HG02870 (cell line): ENCODE results near the gene KBTBD8.

Source experiments
- ATAC-seq: cut with Tn5 transposase; IDR thresholded peaks from one replicate; pipeline ENCODE4 v1.9.1; 2021; ENCODE audit warnings: mild to moderate bottlenecking, moderate library complexity; ENCODE audit not compliant: unreplicated experiment

The KBTBD8 gene

DNA sequence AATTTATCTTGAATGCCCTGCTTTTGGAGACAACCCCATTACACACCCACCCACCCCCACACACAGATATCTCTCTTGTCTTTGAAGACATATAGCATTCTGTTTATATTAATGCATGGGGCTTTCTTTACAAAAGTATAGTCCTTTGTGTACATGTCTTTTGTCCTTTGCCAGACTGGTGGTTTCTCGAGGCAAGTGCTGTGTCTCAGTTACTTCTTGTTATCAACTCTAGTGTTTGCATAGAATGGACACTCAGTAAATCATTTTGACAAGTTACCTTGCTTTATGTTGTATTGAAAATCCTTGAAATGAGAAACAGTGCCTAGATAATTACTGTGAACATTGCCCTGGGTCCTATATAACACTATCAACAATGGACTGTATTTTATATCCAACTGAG lies 33.9 kb downstream of the KBTBD8 start:
- no peak for ATAC-seq

DNA sequence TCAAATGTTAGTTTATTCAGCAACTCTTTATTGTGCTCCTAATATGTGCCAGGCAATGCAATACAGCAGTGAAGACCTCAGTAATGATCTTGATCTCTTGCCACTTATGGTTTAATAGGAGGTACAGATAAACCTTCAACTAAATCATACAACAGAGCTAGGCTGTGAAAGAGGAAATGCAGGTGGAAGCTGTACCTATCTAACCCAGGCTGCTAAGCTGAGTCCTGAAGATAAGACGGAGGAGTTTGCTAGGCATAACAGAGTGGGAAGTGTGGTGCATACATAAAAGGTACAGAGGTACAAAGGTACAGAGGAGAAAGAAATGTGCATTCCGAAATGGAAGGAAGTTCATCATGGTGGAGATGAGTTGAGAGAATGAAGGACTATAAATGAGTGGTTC lies 35.0 kb downstream of the KBTBD8 start:
- no peak for ATAC-seq

DNA sequence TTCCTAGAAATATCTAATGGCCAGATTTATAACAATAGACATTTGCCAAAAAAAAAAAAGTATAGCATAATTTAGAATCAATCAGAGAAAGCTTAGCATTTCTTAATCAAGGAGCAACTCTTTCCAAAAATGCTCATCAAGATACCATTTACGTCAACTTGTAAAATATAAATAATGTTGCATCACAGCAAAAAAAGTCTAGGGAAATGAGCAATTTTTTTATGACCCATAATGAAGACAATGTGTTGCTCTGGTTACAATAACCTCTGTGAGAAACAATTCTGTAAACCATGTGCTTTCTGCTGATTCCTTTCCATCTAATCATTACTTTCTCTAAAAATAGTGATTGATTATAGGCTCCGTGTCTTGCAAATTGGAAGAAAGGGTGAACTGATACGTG lies 36.3 kb downstream of the KBTBD8 start:
- ATAC-seq = no peak

GRCh38 chr3:67037615-67038014 lies 39.5 kb downstream of the KBTBD8 start:
- ATAC-seq = no peak

DNA sequence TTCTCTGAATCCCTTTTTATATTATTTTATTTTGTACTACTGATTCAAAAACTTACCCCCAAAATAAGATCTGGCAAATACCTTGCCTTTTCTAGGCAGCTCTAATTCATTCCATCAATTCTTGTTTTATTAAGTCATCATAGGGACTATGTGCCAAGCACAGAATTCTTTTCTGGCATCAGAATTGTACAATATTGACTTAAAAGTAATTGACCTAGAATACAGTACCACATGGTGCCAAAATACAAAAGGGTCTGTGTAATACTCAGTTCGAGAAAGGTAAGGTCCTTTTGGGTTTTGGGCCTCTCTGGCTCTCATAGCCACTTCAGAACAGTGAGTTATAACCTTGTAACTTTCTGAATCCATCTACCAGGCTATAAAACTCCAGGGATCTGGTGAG lies 46.2 kb downstream of the KBTBD8 start:
- ATAC-seq = no peak

DNA sequence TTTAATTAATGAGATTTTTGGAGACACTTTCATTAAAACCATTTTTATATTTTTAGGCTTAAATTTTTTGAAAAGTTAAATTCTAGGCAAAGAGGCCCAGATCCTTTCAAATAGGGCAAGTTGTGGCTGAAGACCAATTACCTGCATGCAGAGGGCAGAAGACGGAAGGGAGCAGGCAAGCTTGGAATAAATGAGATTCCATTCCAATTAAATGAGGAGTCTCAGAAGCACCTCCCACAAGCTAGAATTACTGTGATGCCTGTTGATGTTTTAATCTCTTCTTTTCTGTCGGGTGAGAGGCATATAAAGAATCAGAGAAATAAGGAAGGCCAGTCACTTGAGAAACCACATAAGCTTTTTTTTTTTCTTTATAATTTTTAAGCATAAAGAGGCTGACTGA lies 46.8 kb downstream of the KBTBD8 start:
- ATAC-seq = no peak

DNA sequence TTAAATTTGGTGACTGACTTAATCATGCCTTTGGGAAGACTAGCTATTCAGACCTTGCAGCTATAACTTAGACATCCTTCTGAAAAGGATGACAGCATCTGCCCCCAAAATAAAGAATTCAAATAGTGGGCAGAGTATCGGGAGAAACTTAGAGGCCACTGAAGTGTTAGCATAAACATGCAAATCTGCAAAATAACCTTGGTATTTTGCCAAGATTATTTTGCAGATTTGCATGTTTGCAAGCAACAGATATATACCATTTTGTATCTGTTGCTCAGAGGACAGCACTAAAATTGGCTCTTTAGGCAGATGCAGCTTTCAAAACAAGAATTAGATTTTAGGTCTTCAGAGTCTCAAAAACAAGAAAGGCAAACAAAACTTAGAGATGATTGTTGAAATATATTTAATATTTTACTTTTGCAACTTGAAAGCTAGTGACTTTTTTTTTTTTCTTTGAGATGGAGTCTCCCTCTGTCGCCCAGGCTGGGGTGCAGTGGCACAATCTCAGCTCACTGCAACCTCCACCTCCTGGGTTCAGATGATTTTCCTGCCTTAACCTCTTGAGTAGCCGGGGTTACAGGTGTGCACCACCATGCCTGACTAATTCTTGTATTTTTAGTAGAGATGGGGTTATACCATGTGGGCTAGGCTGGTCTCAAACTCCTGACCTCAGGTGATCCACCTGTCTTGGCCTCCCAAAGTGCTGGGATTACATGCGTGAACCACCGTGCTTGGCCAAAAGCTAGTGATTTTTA lies 47.8 kb downstream of the KBTBD8 start:
- ATAC-seq = no peak

GRCh38 chr3:67047051-67047450 lies 48.9 kb downstream of the KBTBD8 start:
- ATAC-seq = no peak

GRCh38 chr3:67048067-67048714 lies 50.1 kb downstream of the KBTBD8 start:
- peak; percentile 95 for ATAC-seq

- peak; percentile 59 for ATAC-seq
Measured at GRCh38 chr3:67048715-67049074, 50.6 kb downstream of the KBTBD8 start.

- no peak for ATAC-seq
Measured at GRCh38 chr3:67059443-67059842, 61.3 kb downstream of the KBTBD8 start.
